GM23248 (cell line): ENCODE results near the gene PTCSC3.

Experiments
- EZH2 ChIP-seq: fragments of 200-600 bp; sonication (generic); IDR thresholded peaks from 2 replicates; pipeline ENCODE4 v1.6.1; 2018; ENCODE audit warnings: antibody characterized with exemption, mild to moderate bottlenecking; ENCODE audit not compliant: insufficient read depth, poor library complexity, severe bottlenecking
- EZH2phosphoT487 ChIP-seq: fragments of 200-600 bp; sonication (generic); IDR thresholded peaks from 2 replicates; pipeline ENCODE4 v1.6.1; 2018; ENCODE audit warnings: antibody characterized with exemption, moderate library complexity, mild to moderate bottlenecking, low read depth; ENCODE audit not compliant: insufficient read depth

DNA sequence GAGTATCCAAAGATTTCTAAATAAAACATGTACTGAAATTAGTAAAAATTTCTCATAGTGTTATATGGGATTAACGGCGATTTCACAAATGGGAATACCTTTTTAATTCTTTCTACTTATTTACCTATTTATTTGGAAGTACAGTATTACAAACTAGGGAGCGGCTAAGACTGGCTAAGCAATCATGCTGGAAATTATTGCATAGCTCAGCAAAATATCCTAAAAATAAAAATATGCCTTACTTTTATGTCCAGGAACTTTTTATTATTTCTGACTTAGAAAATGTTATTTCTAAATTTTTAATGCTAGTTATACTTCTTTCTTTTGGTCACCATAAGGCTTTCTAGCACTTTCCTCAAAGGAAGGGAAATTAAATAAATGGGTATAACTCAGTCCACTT, 36.5 kb upstream of the PTCSC3 start:
- TF ChIP-seq EZH2: no peak
- TF ChIP-seq EZH2phosphoT487: no peak
